ENCODE measurements around the gene ASCL5. TPM values are rescaled to one million over a fixed set of nuclear protein-coding genes. Genes with fewer than 3 reads are reported as not detected.

Gene ASCL5
- total and polyA plus RNA-seq, 9 of the 15 experiments (the other 6 are each of a cell fraction or from before 2014, with no cell fraction given): 0.09 TPM; not detected in 8

DNA sequence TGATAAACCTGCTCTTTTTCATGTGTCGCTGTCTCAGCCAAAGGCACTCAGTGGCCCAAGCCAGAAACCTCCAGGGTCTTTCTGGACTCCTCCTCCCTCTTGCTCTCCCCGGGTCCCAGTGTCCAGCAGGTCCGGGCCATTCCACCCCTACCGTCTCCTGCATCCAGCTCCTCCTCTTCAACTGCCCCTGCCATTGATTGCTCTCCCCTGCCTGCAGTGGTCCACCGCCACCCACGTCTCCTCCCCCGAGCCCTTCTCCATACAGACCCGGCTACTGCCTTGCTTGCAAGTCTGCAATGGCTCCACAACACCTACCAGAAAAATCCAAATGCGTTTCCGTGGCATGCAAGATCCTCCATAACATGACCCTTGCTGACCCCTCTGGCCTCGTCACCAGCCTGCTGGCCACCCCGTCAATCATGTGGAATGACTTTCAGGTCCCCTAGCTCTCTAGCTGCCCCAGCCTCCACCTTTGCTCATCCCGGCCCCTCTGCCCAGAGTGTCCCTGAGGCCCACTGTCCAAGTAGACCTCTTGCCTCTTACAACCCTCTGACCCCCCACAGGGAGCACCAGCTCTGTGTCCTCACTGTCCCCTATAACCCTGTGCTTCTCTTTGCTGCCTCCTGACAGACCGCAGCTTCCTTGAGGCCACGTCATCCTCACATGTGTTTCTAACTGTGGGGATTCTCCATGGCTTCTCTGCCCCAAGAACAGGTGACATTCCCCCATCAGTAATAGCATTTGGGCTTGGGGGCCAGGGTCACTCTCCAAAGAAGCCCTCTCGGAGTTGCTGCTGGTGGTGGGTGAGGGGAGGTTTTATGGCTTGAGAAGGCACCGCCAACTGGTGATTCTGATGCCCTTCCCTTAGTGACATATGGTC lies 29.8 kb downstream of the ASCL5 start (continued):
- TF ChIP-seq, protein P1, sequence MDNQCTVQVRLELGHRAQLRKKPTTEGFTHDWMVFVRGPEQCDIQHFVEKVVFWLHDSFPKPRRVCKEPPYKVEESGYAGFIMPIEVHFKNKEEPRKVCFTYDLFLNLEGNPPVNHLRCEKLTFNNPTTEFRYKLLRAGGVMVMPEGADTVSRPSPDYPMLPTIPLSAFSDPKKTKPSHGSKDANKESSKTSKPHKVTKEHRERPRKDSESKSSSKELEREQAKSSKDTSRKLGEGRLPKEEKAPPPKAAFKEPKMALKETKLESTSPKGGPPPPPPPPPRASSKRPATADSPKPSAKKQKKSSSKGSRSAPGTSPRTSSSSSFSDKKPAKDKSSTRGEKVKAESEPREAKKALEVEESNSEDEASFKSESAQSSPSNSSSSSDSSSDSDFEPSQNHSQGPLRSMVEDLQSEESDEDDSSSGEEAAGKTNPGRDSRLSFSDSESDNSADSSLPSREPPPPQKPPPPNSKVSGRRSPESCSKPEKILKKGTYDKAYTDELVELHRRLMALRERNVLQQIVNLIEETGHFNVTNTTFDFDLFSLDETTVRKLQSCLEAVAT (IDR thresholded peaks at IDR 0.05): peak in 1 of 2 experiments; percentile 77; a peak in 2 of 4 replicates
- TF ChIP-seq ZNF175 (CRISPR knock-in tag; IDR thresholded peaks at IDR 0.05; ENCODE audit: low read depth) (peak; percentile 54; the same call in 1 of the 2 replicates), ZNF584 (CRISPR knock-in tag; IDR thresholded peaks at IDR 0.05; ENCODE audit: low read depth) (peak; percentile 74)

DNA sequence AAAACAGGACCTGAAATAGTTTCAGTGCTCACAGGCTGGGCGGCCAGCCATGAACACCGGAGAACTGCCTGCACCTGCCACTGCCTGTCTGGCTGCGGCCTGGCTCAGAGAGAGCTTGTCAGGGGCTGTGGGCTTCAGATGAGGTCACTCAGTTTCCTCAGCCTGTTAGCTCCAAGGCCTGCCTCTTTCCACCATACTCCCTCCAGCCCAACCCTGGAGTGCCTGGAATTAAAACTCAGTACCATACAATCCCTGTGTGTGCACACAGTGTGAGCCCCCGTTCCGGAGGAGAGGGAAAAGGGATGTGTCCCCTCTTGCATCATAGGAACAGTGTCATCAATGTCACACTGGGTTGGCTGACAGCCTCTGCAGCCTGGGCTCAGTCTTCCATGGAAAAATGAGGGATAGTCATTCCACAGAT lies 30.9 kb downstream of the ASCL5 start:
- ChIA-PET POLR2A (interaction anchor here (0.6 to 0.8 kb wide), 4 partner anchors 15 to 123 kb away, joined by 3 to 4 read pairs (median 3); no protein-coding TSS in a partner anchor), CTCF (ENCODE audit: low intra/inter-chr PET ratio) (no interaction called here)
- no peak overlapping the region for H3K4me3 ChIP-seq
- H2AFZ ChIP-seq (ENCODE audit: low read depth, low read length): no peak overlapping the region
- peaks cover 57 to 87% of the 10 kb centered on the region in 2 experiments for H3K27me3 ChIP-seq (ENCODE audit: control insufficient read depth in 2 of 2, insufficient read depth in 2 of 2, low read length in 2 of 2)
- DNase-seq (ENCODE audit: extremely low read depth in 1 of 4, low spot score in 3 of 4): no peak
- no peaks in the 10 kb centered on the region for H3K79me2 ChIP-seq (ENCODE audit: control insufficient read depth, insufficient read depth, low read length)
- intact Hi-C loops (cut with micrococcal nuclease): no loop called here
- in situ Hi-C loops (cut with MboI): no loop called here
- WGBS (ENCODE audit: insufficient coverage, low coverage, missing lambda C conversion rate): 1% methylated on average over 5 of the region's 5 CpGs
- peak; percentile 58 for ATAC-seq
- H3K9ac ChIP-seq (ENCODE audit: insufficient read depth in 1 of 2, low read depth in 2 of 2, low read length in 2 of 2): no peak overlapping the region
- no peak for FAIRE-seq
- no peaks in the 10 kb centered on the region for H3K4me1 ChIP-seq (replicated peaks in 1 of 2; ENCODE audit: control insufficient read depth in 2 of 2, insufficient read depth in 2 of 2, low read length in 2 of 2)
- H3K27ac ChIP-seq (ENCODE audit: extremely low read depth, low read depth, low read length): no peak overlapping the region
- BruUV-seq (replicated peaks): no TSS peak
- H3K9me1 ChIP-seq (ENCODE audit: control insufficient read depth, insufficient read depth, low read length): no peaks in the 10 kb centered on the region
- H3K36me3 ChIP-seq (ENCODE audit: control insufficient read depth, insufficient read depth, low read length): no peaks in the 10 kb centered on the region
- no peaks in the 10 kb centered on the region for H3K9me3 ChIP-seq (replicated peaks; ENCODE audit: control insufficient read depth, insufficient read depth, low read depth, low read length)
- H4K20me1 ChIP-seq (replicated peaks; ENCODE audit: control insufficient read depth, insufficient read depth, low read length): peaks cover 10% of the 10 kb centered on the region; the same call in 1 of the 2 replicates
- no peak overlapping the region for H3K4me2 ChIP-seq (ENCODE audit: insufficient read depth, low read length)
- TF ChIP-seq CEBPB (tag; IDR thresholded peaks at IDR 0.05): peak; percentile 17; the same call in 1 of the 2 replicates
- TF ChIP-seq, protein P2, sequence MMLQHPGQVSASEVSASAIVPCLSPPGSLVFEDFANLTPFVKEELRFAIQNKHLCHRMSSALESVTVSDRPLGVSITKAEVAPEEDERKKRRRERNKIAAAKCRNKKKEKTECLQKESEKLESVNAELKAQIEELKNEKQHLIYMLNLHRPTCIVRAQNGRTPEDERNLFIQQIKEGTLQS (IDR thresholded peaks at IDR 0.05): peak; percentile 70
- TF ChIP-seq, protein P2 (CRISPR knock-in tag; conservative IDR thresholded peaks at IDR 0.05): no peak
- TF ChIP-seq MEIS2 (IDR thresholded peaks at IDR 0.05; ENCODE audit: partially characterized antibody): peak; percentile 18
- peak; percentile 50; the same call in 1 of the 2 replicates for TF ChIP-seq ATF7 (IDR thresholded peaks at IDR 0.05)
- TF ChIP-seq, protein P3, sequence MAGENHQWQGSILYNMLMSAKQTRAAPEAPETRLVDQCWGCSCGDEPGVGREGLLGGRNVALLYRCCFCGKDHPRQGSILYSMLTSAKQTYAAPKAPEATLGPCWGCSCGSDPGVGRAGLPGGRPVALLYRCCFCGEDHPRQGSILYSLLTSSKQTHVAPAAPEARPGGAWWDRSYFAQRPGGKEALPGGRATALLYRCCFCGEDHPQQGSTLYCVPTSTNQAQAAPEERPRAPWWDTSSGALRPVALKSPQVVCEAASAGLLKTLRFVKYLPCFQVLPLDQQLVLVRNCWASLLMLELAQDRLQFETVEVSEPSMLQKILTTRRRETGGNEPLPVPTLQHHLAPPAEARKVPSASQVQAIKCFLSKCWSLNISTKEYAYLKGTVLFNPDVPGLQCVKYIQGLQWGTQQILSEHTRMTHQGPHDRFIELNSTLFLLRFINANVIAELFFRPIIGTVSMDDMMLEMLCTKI (IDR thresholded peaks at IDR 0.05; ENCODE audit: partially characterized antibody): no peak

Data from K562 (cell line).